Neuronal stem cell (in vitro differentiated cells): Measurements from ENCODE around the gene FIS1.
A peak's percentile ranks its signal among the peaks of the same experiment; 100 is the strongest.

ENCODE experiments used
- DNase-seq: peaks from one replicate; pipeline ENCODE4 v3.0.0-alpha.2; 2013; ENCODE audit warnings: low spot score
- H2AFZ ChIP-seq: one replicate; pipeline ENCODE4 v1.6.1; 2013; ENCODE audit warnings: mild to moderate bottlenecking, low read length, inconsistent platforms
- H2AK5ac ChIP-seq: 2 replicates; pipeline ENCODE4 v1.6.1; 2013; ENCODE audit warnings: low read depth, mild to moderate bottlenecking, inconsistent platforms, low read length, moderate library complexity, mixed read lengths
- H2BK120ac ChIP-seq: 2 replicates; pipeline ENCODE4 v1.6.1; 2013; ENCODE audit warnings: low read depth, mild to moderate bottlenecking, inconsistent platforms, low read length, moderate library complexity, mixed read lengths
- H2BK12ac ChIP-seq: one replicate; pipeline ENCODE4 v1.6.1; 2013; ENCODE audit warnings: low read length, inconsistent platforms
- H2BK15ac ChIP-seq: 2 replicates; pipeline ENCODE4 v1.6.1; 2013; ENCODE audit warnings: mild to moderate bottlenecking, low read length, inconsistent platforms, mixed read lengths
- H2BK5ac ChIP-seq: one replicate; pipeline ENCODE4 v1.6.1; 2013; ENCODE audit warnings: inconsistent platforms, mild to moderate bottlenecking, low read length, moderate library complexity
- H3K14ac ChIP-seq: one replicate; pipeline ENCODE4 v1.6.1; 2013; ENCODE audit warnings: low read length, inconsistent platforms
- H3K18ac ChIP-seq: 2 replicates; pipeline ENCODE4 v1.6.1; 2013; ENCODE audit warnings: low read length, inconsistent platforms
- H3K23ac ChIP-seq: 2 replicates; pipeline ENCODE4 v1.6.1; 2013; ENCODE audit warnings: low read depth, mild to moderate bottlenecking, mixed read lengths, low read length, inconsistent platforms; ENCODE audit not compliant: poor library complexity
- H3K27ac ChIP-seq: replicated peaks from 3 replicates; pipeline ENCODE4 v1.5.1; 2013; ENCODE audit warnings: low read length, inconsistent platforms
- H3K27me3 ChIP-seq, 3 experiments: 2 replicates each; pipeline ENCODE4 v1.6.1; 2013; ENCODE audit warnings: low read length in 3 of 3, mild to moderate bottlenecking in 2 of 3, inconsistent platforms in 1 of 3, low read depth in 1 of 3, mixed read lengths in 1 of 3, moderate library complexity in 1 of 3; ENCODE audit not compliant: control insufficient read depth in 3 of 3, insufficient read depth in 3 of 3
- H3K36me3 ChIP-seq, 2 donors: replicated peaks in 1 of 2; 2 replicates each; pipeline ENCODE4 v1.6.1; 2013; ENCODE audit warnings: low read length in 2 of 2; ENCODE audit not compliant: control insufficient read depth in 2 of 2, insufficient read depth in 2 of 2
- H3K4ac ChIP-seq: 2 replicates; pipeline ENCODE4 v1.6.1; 2013; ENCODE audit warnings: inconsistent platforms, mild to moderate bottlenecking, low read length, moderate library complexity
- H3K4me1 ChIP-seq, 2 donors: 1 replicate in 1 of 2; 2 replicates in 1 of 2; pipeline ENCODE4 v1.6.1; 2013; ENCODE audit warnings: low read length in 2 of 2, low read depth in 1 of 2; ENCODE audit not compliant: control insufficient read depth in 2 of 2, insufficient read depth in 1 of 2
- H3K4me2 ChIP-seq: one replicate; pipeline ENCODE4 v1.6.1; 2013; ENCODE audit warnings: mild to moderate bottlenecking, low read length, inconsistent platforms; ENCODE audit not compliant: insufficient read depth, poor library complexity, severe bottlenecking
- H3K4me3 ChIP-seq, 2 donors: 2 replicates each; pipeline ENCODE4 v1.5.1; 2013; ENCODE audit warnings: low read length in 2 of 2, mild to moderate bottlenecking in 2 of 2, inconsistent platforms in 1 of 2, moderate library complexity in 1 of 2
- H3K79me1 ChIP-seq: one replicate; pipeline ENCODE4 v1.6.1; 2013; ENCODE audit warnings: low read depth, mild to moderate bottlenecking, inconsistent platforms, low read length, moderate library complexity
- H3K9ac ChIP-seq: one replicate; pipeline ENCODE4 v1.6.1; 2013; ENCODE audit warnings: mild to moderate bottlenecking, low read depth, low read length, inconsistent platforms; ENCODE audit not compliant: poor library complexity
- H3K9me3 ChIP-seq, 2 donors: replicated peaks in 1 of 2; 2 replicates each; pipeline versions ENCODE3 to v1.6.1; 2013; ENCODE audit warnings: low read length in 2 of 2, mild to moderate bottlenecking in 2 of 2, inconsistent platforms in 1 of 2, low read depth in 1 of 2, mixed read lengths in 1 of 2, moderate library complexity in 1 of 2; ENCODE audit not compliant: control insufficient read depth in 2 of 2, insufficient read depth in 1 of 2
- H4K8ac ChIP-seq: one replicate; pipeline ENCODE4 v1.6.1; 2013; ENCODE audit warnings: low read depth, mild to moderate bottlenecking, inconsistent platforms, low read length, moderate library complexity
- H4K91ac ChIP-seq: one replicate; pipeline ENCODE4 v1.6.1; 2013; ENCODE audit warnings: low read length, low read depth, mild to moderate bottlenecking, inconsistent platforms; ENCODE audit not compliant: poor library complexity
- WGBS, 2 donors: extraction: QIAGEN DNeasy Blood & Tissue Kit; methylation state at CpG; one replicate each; pipeline ENCODE4 v1.1.7; 2013; ENCODE audit warnings: missing lambda C conversion rate in 2 of 2, mixed read lengths in 1 of 2; ENCODE audit not compliant: insufficient read length in 2 of 2, insufficient replicate concordance in 1 of 2; ENCODE audit errors: extremely low coverage in 2 of 2; 5-methylcytosine and 5-hydroxymethylcytosine counted together

Gene FIS1

GRCh38 chr7:101233907-101234547 is 10.9 kb downstream of the FIS1 start:
- no CpG with 5 or more reads among the region's 21 CpGs for WGBS, 2 donors
- no peak overlapping the region for H4K91ac ChIP-seq
- H2AFZ ChIP-seq = no peak overlapping the region

GRCh38 chr7:101232141-101232850 is 12.6 kb downstream of the FIS1 start:
- peak overlapping the region; percentile 83 for H3K4me2 ChIP-seq
- H3K36me3 ChIP-seq = peaks cover under 1 to 12% of the 10 kb centered on the region in 2 donors
- H2AFZ ChIP-seq = no peak overlapping the region
- WGBS, 2 donors = no CpG with 5 or more reads among the region's 52 CpGs
- no peak overlapping the region for H3K4ac ChIP-seq
- peaks cover 0 to 3% (median 0%) of the 10 kb centered on the region in 3 experiments for H3K27me3 ChIP-seq
- H2BK15ac ChIP-seq = no peak overlapping the region
- no peak overlapping the region for H2BK5ac ChIP-seq
- peak overlapping the region; percentile 91 for H3K18ac ChIP-seq
- H4K8ac ChIP-seq = peak overlapping the region; percentile 43
- peak overlapping the region in 1 of 2 donors; percentile 58 for H3K4me3 ChIP-seq
- peak overlapping the region; percentile 82 for H3K14ac ChIP-seq
- no peak overlapping the region for H2BK12ac ChIP-seq
- H3K23ac ChIP-seq = peak overlapping the region; percentile 98
- H2BK120ac ChIP-seq = no peak overlapping the region
- peaks cover 0 to 2% of the 10 kb centered on the region in 2 donors for H3K4me1 ChIP-seq
- DNase-seq = no peak
- H3K9ac ChIP-seq = no peak overlapping the region
- H2AK5ac ChIP-seq = no peak overlapping the region
- H3K79me1 ChIP-seq = no peaks in the 10 kb centered on the region
- no peak overlapping the region for H4K91ac ChIP-seq
- H3K9me3 ChIP-seq = no peaks in the 10 kb centered on the region
- H3K27ac ChIP-seq = no peak overlapping the region

More at GRCh38 chr7:101233907-101234547, 10.9 kb downstream of the FIS1 start:
- H3K79me1 ChIP-seq = peaks cover 3% of the 10 kb centered on the region
- H3K4me1 ChIP-seq = peaks cover 0 to 2% of the 10 kb centered on the region in 2 donors
- no peak for DNase-seq
- no peak overlapping the region for H2BK12ac ChIP-seq
- H2BK5ac ChIP-seq = no peak overlapping the region
- H3K18ac ChIP-seq = no peak overlapping the region
- H2BK120ac ChIP-seq = no peak overlapping the region
- no peak overlapping the region for H3K4me2 ChIP-seq
- no peak overlapping the region for H2BK15ac ChIP-seq
- H2AK5ac ChIP-seq = no peak overlapping the region
- no peak overlapping the region for H3K23ac ChIP-seq
- H3K36me3 ChIP-seq = peaks cover 8 to 20% of the 10 kb centered on the region in 2 donors
- peaks cover 0 to 3% (median 0%) of the 10 kb centered on the region in 3 experiments for H3K27me3 ChIP-seq
- no peak overlapping the region for H3K14ac ChIP-seq
- H3K9me3 ChIP-seq = no peaks in the 10 kb centered on the region
- H4K8ac ChIP-seq = no peak overlapping the region
- H3K9ac ChIP-seq = peak overlapping the region; percentile 21
- H3K4me3 ChIP-seq = no peak overlapping the region
- H3K4ac ChIP-seq = no peak overlapping the region
- H3K27ac ChIP-seq = no peak overlapping the region

GRCh38 chr7:101231644-101232043 is 13.2 kb downstream of the FIS1 start:
- Histone ChIP-seq H4K8ac (no peak overlapping the region), H3K9me3 (no peaks in the 10 kb centered on the region), H3K23ac (no peak overlapping the region), H3K36me3 (peaks cover 2 to 6% of the 10 kb centered on the region in 2 donors), H3K14ac (no peak overlapping the region), H2AK5ac (no peak overlapping the region), H2BK120ac (no peak overlapping the region), H3K18ac (no peak overlapping the region), H3K79me1 (no peaks in the 10 kb centered on the region), H3K4ac (no peak overlapping the region), H3K9ac (no peak overlapping the region), H2AFZ (no peak overlapping the region), H2BK12ac (no peak overlapping the region), H3K4me1 (peaks cover 0 to 2% of the 10 kb centered on the region in 2 donors), H2BK15ac (no peak overlapping the region), H4K91ac (no peak overlapping the region), H3K4me2 (peak overlapping the region; percentile 83), H3K4me3 (peak overlapping the region in 1 of 2 donors; percentile 42), H2BK5ac (no peak overlapping the region), H3K27me3 (peaks cover 0 to 3% (median 0%) of the 10 kb centered on the region in 3 experiments), H3K27ac (no peak overlapping the region)
- WGBS, 2 donors = no CpG with 5 or more reads among the region's 7 CpGs
- no peak for DNase-seq

DNA sequence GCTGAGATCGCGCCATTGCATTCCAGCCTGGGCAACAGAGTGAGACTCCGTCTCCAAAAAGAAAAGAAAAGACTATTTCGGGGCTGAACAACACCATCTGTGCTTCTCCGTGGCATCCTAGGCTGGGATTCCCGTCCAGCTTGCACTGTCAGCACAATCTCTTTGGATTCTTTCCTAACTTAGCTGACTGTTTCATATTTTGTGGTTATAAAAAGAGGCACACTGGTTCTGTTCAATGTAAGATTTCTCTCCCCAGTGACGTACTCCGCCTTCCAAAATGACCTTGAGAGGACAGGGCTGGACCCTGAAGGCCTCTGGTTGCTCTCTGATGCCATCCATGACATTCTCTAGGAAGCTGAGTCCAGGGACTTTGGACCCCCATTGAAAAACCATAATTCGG is 18.2 kb downstream of the FIS1 start:
- no peak overlapping the region for H3K4me3 ChIP-seq
- no peak overlapping the region for H3K14ac ChIP-seq
- H3K23ac ChIP-seq = no peak overlapping the region
- no peak overlapping the region for H2AFZ ChIP-seq
- no peak overlapping the region for H2BK15ac ChIP-seq
- H3K18ac ChIP-seq = no peak overlapping the region
- DNase-seq = no peak
- H3K36me3 ChIP-seq = peaks cover 12 to 31% of the 10 kb centered on the region in 2 donors
- H2BK5ac ChIP-seq = no peak overlapping the region
- no peak overlapping the region for H2AK5ac ChIP-seq
- H2BK120ac ChIP-seq = no peak overlapping the region
- H3K79me1 ChIP-seq = peaks cover 3% of the 10 kb centered on the region
- H2BK12ac ChIP-seq = no peak overlapping the region
- H3K4me1 ChIP-seq = no peaks in the 10 kb centered on the region
- H3K9me3 ChIP-seq = no peaks in the 10 kb centered on the region
- WGBS, 2 donors = no CpG with 5 or more reads among the region's 9 CpGs
- H3K9ac ChIP-seq = no peak overlapping the region
- H4K8ac ChIP-seq = no peak overlapping the region
- no peak overlapping the region for H3K27ac ChIP-seq
- H3K4ac ChIP-seq = no peak overlapping the region
- H4K91ac ChIP-seq = no peak overlapping the region
- no peaks in the 10 kb centered on the region for H3K27me3 ChIP-seq
- H3K4me2 ChIP-seq = no peak overlapping the region
